Measurements from ENCODE around the gene FUT3.

DNA sequence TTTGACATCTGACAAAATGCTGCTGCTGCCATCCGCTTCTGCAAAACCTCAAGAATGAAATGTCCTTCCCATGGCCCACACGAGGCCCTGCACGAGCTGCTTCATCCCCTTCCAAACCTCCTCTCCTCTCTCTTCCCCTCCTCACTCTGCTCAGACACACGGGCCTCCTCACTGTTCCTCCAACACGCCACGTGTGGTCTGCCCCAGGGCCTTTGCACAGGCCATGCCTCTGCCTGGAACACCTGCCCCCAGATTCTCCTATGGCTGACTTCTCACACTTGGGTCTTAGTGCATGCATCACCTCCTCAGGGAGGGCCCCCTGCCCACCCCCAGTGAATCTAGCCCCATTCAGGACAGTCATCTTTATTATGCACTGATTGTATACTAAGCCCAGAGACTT lies 30.5 kb downstream of the FUT3 start:
- TF ChIP-seq, protein P1, sequence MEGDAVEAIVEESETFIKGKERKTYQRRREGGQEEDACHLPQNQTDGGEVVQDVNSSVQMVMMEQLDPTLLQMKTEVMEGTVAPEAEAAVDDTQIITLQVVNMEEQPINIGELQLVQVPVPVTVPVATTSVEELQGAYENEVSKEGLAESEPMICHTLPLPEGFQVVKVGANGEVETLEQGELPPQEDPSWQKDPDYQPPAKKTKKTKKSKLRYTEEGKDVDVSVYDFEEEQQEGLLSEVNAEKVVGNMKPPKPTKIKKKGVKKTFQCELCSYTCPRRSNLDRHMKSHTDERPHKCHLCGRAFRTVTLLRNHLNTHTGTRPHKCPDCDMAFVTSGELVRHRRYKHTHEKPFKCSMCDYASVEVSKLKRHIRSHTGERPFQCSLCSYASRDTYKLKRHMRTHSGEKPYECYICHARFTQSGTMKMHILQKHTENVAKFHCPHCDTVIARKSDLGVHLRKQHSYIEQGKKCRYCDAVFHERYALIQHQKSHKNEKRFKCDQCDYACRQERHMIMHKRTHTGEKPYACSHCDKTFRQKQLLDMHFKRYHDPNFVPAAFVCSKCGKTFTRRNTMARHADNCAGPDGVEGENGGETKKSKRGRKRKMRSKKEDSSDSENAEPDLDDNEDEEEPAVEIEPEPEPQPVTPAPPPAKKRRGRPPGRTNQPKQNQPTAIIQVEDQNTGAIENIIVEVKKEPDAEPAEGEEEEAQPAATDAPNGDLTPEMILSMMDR (IDR thresholded peaks at IDR 0.05; ENCODE audit: control extremely low read depth in 1 of 3, insufficient read depth in 1 of 3, low read depth in 1 of 3, low read length in 3 of 3) = no peak
- no peak for TF ChIP-seq NRF1 (IDR thresholded peaks at IDR 0.05; ENCODE audit: low read depth, low read length)
- TF ChIP-seq EZH2 (IDR thresholded peaks at IDR 0.05; ENCODE audit: low read depth, low read length, severe bottlenecking) = no peak
- no peak for TF ChIP-seq EGR1 (IDR thresholded peaks at IDR 0.05; ENCODE audit: borderline replicate concordance, low read depth, low read length)
- TF ChIP-seq, protein P2, sequence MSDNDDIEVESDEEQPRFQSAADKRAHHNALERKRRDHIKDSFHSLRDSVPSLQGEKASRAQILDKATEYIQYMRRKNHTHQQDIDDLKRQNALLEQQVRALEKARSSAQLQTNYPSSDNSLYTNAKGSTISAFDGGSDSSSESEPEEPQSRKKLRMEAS (IDR thresholded peaks at IDR 0.05) = no peak
- TF ChIP-seq SIRT6 (IDR thresholded peaks at IDR 0.05; ENCODE audit: low read length) = no peak
- TF ChIP-seq EP300 (IDR thresholded peaks at IDR 0.05; ENCODE audit: borderline replicate concordance in 1 of 2, low read depth in 2 of 2, low read length in 2 of 2) = no peak
- TF ChIP-seq MAFK (IDR thresholded peaks at IDR 0.05; ENCODE audit: low read depth, low read length) = no peak
- no peak for TF ChIP-seq CBX5 (IDR thresholded peaks at IDR 0.05; ENCODE audit: low read depth, low read length)
- TF ChIP-seq RNF2 (IDR thresholded peaks at IDR 0.05; ENCODE audit: borderline replicate concordance, low read depth, low read length, missing control alignments, poor library complexity, severe bottlenecking) = no peak
- no peak for TF ChIP-seq FOSL1 (IDR thresholded peaks at IDR 0.05; ENCODE audit: insufficient read depth, low read depth, low read length)
- TF ChIP-seq POLR2AphosphoS5 (IDR thresholded peaks at IDR 0.05; ENCODE audit: low read depth, low read length) = no peak
- TF ChIP-seq POLR2A (IDR thresholded peaks at IDR 0.05; ENCODE audit: control extremely low read depth in 1 of 2, low read depth in 2 of 2, low read length in 2 of 2) = no peak
- TF ChIP-seq HDAC2 (IDR thresholded peaks at IDR 0.05; ENCODE audit: borderline replicate concordance in 1 of 2, low read depth in 2 of 2, low read length in 2 of 2) = no peak

Data from H1 (cell line).